ENCODE results near the gene UBQLN4.
A peak's percentile ranks its signal among the peaks of the same experiment; 100 is the strongest.

The UBQLN4 gene

GRCh38 chr1:156014829-156015228 is 38.8 kb downstream of the UBQLN4 start:
- no peak for DNase-seq (ENCODE audit: low spot score)

GRCh38 chr1:156012051-156012817 is 41.4 kb downstream of the UBQLN4 start:
- no peak for DNase-seq (ENCODE audit: low spot score)

DNA sequence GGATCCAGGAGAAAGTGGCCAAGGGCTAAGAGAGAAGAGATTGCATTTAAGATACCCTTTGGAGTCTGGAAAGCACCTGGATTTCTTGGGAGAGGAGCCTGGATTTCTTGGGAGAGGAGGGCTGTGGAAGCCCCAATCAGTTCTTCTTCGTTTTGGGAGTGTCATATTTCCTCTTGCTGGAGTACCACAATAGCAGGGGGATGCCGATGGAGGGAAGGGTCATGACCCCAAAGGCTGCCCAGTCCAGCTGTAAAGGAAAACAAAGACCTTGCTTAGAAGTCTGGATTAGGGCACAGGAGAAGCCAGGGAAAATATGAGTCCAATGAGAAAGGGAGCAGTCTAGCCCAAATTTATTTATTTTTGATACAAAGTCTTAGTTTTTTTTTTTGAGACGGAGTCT is 44.2 kb downstream of the UBQLN4 start:
- no peak for DNase-seq (ENCODE audit: low spot score)

- peak; percentile 82 for DNase-seq (ENCODE audit: low spot score)
Observed at GRCh38 chr1:156006666-156007376, 46.8 kb downstream of the UBQLN4 start.

GRCh38 chr1:156004843-156005584 is 48.6 kb downstream of the UBQLN4 start:
- no peak for DNase-seq (ENCODE audit: low spot score)

- no peak for DNase-seq (ENCODE audit: low spot score)
Observed at GRCh38 chr1:156003923-156004188, 49.7 kb downstream of the UBQLN4 start.

GRCh38 chr1:156002188-156002911 is 51.2 kb downstream of the UBQLN4 start:
- DNase-seq (ENCODE audit: low spot score) = no peak

GRCh38 chr1:156001662-156002171 is 51.9 kb downstream of the UBQLN4 start:
- DNase-seq (ENCODE audit: low spot score) = no peak

DNA sequence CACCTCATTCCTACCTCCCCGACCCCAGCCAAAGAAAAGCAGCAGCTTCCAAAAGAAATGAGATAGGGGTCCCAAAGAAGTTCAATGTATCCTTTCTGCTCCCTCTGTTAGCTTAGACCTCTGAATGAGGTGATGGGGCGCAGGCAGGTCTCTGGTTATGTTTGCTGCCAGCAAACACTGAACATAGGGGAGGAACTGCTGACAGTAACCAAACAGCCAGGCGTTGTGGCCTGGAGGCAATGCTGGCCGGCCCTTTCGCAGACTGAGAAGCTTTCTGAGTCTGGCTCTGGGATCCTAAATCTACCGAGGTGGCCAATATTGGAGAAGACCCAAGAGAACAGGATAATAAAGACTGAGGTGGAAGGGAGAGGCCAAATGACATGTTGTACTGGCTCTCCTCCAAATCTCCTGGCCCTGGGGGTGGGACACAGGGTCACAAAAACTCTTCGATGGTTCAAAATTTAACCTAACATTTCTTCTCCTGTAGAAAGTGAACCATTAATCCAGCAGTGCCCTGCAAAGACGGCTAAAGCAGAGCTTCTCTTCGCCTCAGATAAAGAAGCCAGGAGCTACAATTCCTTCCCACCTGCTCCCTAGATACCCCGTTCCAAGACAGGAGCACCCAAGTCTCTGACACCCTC is 52.5 kb downstream of the UBQLN4 start:
- DNase-seq (ENCODE audit: low spot score) = no peak

- no peak for DNase-seq (ENCODE audit: low spot score)
Observed at GRCh38 chr1:155999964-156000363, 53.6 kb downstream of the UBQLN4 start.

GRCh38 chr1:155996166-155996565 is 57.4 kb downstream of the UBQLN4 start:
- no peak for DNase-seq (ENCODE audit: low spot score)

- no peak for DNase-seq (ENCODE audit: low spot score)
Observed at GRCh38 chr1:155993595-155993994, 60.0 kb downstream of the UBQLN4 start.

GRCh38 chr1:155990005-155990739 is 63.4 kb downstream of the UBQLN4 start:
- no peak for DNase-seq (ENCODE audit: low spot score)

DNA sequence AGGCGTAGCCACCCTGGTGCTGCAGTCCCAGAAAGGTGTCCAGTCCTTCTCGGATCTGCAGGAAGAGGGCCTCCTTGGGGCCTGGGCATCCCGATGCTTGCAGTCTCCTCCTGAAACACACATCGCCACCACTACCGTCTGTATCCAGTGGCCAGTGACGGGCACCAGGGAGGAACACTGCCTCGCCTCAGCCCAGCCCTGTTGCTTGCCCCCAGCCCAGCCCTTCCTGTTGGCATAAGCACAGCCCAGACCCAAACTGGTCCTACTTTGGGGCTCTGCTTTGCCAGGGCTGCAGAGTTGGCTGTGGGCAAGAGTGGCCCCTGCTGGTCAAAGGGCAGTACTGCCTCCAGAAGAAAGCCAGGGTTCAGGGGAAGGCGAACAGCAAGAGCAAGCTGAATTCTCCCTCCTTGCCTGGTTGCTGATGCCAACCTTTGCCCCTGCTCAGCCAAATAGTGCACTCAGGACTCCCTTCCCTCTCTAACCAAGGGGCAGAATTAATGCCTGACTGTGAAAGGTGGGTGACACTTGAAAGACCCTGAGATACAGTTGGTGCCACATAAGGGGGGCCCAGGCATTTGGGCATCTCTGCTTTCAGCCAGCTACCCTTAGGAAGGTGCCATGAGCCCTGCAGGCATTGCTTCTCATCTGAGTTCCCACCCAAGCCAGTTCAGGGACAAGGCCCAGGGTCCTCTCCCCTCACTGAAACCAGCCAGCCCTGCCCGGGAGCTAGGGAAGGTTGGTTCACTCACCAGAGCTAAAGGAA is 64.2 kb downstream of the UBQLN4 start:
- DNase-seq (ENCODE audit: low spot score) = peak; percentile 67
